Heart left ventricle (tissue), 13 donors: ENCODE data around the gene ZNF493.

Source experiments
- CTCF ChIP-seq, 12 donors: fragments of 200-600 bp; sonication (generic) in 4 of 12; IDR thresholded peaks; one replicate each; pipeline versions ENCODE4 v1.5.0 to v1.8.0; 2018 to 2022; ENCODE audit warnings: antibody characterized with exemption in 12 of 12, mild to moderate bottlenecking in 5 of 12
- POLR2A ChIP-seq, 2 donors: fragments of 450-650 bp; IDR thresholded peaks; one replicate each; pipeline ENCODE4 v1.6.1; 2017; ENCODE audit warnings: antibody characterized with exemption in 2 of 2, mild to moderate bottlenecking in 2 of 2, moderate library complexity in 2 of 2
- donor health status: ischemic (EF 13 %, LVEDD 7.1; RV severe dilation, severe dysfunction).
- donor health status: DM: no; HTN: yes; CAD: no.
- donor health status: DM: no; HTN: no; CAD: no.
- donor health status: ischemic (EF 25% LVEDD 6.9; RV normal size, moderate dysfunction).
- donor health status: ischemic (EF 25% LVEDD 5.7; RV mildly dilated, moderate dysfunction).
- donor health status: ischemic (EF 35%, LVEDD 5.7; RV mildly dilated, moderate dysfunction).
- donor health status: nonischemic (EF 11% LVEDD 7.7; RV severe dilation, severe dysfunction).
- donor health status: DM: yes; HTN: yes; CAD: no.
- donor health status: PGD.
- donor health status: ischemic (EF 29% LVEDD 5.4; RV normal size, mild dysfunction).
- donor health status: nonischemic (EF 23%, LVEDD 6.1; RV moderate dilation, normal function).

GRCh38 chr19:21472507-21472906 is 75.6 kb downstream of the ZNF493 start:
- no peak for TF ChIP-seq CTCF (IDR thresholded peaks at IDR 0.05)
- TF ChIP-seq POLR2A (IDR thresholded peaks at IDR 0.05), result no peak
